OCI-LY3 (cell line): Measurements from ENCODE around the gene SRP14.

ENCODE experiments used
- CTCF ChIP-seq: fragments of 200-600, 300-600 bp; sonication (generic); IDR thresholded peaks from 2 replicates; pipeline ENCODE4 v1.5.1; 2014; ENCODE audit warnings: antibody characterized with exemption, low read length, low read depth
- EZH2phosphoT487 ChIP-seq: fragments of 200-600 bp; shearing (Covaris generic); IDR thresholded peaks from 2 replicates; pipeline ENCODE4 v1.6.1; 2018; ENCODE audit warnings: antibody characterized with exemption, mixed run types, low read depth

- TF ChIP-seq CTCF (no peak), EZH2phosphoT487 (no peak)
Measured at GRCh38 chr15:40080104-40080503, 41.1 kb upstream of the SRP14 start.
